GOT3 (cell line): ENCODE measurements around the gene PLA2G2C.
"Not testable (repeated sequence)": the region's sequence is repeated elsewhere in the genome, so short reads cannot be mapped to it uniquely, and the experiment has no call there.

Experiments
- DNase-seq: peaks from one replicate; lab custom pipeline; 2025; ENCODE audit warnings: mixed read lengths; lab: John Stamatoyannopoulos, UW

Gene PLA2G2C

DNA sequence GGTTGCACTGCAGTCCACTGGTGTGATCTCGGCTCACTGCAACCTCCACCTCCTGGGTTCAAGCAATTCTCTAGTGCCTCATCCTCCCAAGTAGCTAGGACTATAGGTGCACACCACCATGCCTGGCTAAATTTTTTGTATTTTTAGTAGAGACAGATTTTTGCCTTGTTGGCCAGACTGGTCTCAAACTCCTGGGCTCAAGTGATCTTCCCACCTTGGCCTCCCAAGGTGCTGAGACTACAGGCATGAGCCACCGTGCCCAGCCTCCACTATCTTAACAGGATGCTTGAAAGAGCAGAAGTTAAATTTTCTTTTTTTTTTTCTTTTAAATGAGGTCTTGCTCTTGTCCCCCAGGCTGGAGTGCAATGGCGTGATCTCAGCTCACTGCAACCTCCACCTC lies 55.8 kb downstream of the PLA2G2C start:
- DNase-seq = not testable (repeated sequence)

DNA sequence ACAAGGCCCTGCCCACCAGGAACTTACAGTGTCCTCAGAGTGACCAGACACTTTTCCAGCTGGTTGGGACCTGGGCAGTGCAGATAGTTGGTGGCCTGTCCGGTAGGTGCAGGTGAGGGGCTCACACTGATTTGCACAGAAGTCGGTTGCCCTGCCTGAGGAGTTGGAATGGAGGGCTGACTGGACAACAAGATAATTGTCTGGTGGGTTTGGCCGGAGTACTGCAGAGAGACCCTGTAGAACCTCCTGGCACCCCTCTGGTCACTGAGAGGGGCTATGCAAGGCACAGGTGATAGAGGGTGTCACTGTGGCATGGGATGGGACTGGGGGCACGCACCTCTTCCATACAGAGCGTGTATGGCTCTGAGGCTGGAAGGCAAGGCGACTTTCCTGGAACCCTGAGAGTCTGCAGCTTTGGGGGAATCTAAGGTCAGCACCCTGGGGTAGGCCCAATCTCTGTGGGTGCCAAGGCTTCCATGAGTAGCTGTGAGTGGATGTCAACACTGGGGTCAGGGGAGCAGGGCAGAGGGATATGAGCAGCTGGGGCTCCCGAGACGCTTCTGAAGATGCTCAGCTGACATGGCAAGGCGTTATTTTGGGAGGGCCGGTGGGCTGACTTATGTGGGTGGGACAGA lies 59.4 kb downstream of the PLA2G2C start:
- DNase-seq = no peak

DNA sequence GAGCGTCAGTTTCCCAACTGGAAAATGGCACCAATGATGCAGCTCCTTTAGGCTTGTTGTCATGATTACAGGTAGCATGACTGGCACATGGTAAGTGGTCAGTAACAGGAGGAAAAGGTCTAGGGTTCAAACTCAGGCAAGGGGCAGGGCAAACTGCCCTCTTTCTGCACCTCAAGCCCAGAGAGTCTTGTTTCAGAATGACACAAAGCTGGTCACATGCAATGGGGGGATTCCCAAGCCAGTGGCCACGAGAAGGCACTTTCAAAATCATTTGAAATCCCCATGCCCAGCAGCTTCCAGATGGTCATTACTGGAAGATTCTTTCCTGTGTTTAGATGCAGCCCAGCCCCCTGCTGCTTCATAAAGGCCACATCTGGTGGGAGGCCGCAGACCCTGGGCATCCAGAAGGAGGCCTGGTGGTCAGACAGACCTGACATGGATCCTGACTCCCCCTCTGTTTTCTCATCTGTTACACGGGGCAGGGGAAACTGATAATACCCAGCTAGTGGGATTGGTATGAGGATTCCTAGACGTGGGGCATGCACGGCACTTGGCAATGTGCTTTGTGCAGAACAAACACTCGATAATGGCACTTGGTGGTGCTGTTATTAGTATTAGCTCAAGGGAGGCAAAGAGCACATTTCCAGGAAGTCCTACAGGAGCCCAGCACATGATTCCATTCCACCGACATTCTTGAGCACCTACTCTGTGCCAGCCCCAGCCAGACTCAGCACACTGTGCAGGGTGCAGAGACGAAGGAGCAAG lies 60.1 kb downstream of the PLA2G2C start:
- DNase-seq = no peak

DNA sequence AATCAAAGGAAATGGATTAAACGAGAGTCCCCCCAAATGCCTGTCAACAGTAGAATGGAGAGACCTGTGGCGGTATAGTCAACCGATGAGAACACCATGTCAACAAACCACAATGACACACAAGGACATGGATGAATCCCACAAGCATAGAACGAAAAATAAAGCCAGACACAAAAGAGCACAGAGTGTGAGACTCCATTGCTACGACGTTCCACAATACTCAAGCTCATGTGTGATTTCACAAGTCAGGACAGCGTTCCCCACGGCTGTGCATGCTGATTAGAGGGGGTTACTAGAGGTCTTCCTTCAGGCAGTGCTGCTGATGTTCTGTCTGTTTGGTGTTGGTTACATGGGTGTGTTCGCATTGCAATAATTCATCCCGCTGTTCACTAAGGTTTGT lies 61.2 kb downstream of the PLA2G2C start:
- no peak for DNase-seq

DNA sequence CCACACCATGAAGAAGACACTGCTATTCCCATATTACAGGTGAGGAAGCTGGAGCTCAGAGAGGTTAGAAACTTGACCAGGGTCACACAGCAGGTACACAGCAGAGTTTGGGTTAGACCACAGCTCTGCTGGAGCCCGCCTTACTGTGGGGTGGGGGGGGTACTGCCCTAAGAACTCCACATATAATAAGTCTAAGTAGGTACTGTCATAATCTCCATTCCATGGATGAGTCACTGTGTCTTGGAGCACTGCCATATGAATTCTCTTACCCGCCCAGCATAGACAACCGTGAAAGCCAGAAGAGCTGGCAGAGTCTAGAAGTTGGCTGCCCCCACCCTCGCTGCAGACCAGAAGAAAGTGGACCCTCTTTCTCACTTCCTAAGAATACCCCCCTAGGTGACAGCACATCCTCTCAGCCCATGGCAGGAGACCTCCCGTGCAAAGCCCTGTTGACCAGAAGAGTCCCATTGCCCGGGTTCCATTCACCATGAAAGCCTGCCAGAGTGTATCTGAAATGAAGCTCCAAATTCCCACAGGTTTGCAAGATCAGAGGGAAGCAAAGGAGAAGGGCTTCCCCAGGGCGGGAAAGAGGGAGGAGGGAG lies 61.8 kb downstream of the PLA2G2C start:
- no peak for DNase-seq

DNA sequence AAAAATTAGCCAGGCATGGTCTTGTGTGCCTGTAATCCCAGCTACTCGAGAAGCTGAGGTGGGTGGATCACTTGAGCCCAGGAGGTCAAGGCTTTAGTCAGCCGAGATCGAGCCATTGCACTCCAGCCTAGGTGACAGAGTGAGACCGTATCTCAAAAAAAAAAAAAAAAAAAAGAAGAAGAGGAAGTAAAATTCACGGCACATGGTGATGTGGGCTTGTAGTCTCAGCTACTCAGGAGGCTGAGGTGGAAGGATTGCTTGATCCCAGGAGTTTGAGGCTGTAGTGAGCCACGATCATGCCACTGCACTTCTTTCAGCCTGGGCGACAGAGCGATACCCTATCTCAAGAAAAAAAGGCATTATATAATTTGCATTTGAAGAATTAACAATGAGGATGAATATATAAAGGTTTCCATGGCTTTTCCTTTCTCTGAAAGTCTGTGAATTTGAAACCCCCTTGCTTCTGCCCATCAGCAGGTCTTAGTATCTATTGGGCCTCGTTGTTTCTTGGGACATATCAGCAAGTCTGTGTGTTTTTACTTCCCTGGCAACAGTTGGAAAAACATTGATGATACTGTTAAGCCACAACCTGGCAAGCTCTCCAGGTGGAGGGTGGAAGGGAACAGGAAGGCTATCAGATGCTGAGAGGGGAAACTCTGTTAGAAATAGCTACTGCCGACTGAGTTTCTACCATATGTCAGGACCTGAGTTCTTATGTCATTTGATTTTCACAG lies 62.4 kb downstream of the PLA2G2C start:
- DNase-seq = no peak

DNA sequence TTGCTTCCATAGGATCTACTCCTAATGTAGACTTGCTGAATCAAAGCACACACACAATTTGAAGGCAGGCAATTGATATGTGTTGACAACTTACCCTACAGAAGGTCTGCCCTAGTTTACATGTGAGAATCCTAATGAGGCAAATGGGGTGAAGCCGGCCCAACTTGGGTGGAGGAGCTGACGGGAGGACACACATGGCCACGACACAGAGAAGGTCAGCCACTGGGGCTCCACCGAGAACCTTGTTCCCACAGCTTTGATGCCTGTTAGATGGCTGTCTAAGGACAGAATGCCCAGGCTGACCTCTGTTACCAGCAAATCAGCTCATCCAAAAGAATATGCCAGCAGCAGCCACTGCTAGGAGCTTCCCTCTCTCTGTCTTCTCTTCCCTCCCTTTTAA lies 65.5 kb downstream of the PLA2G2C start:
- DNase-seq = no peak

DNA sequence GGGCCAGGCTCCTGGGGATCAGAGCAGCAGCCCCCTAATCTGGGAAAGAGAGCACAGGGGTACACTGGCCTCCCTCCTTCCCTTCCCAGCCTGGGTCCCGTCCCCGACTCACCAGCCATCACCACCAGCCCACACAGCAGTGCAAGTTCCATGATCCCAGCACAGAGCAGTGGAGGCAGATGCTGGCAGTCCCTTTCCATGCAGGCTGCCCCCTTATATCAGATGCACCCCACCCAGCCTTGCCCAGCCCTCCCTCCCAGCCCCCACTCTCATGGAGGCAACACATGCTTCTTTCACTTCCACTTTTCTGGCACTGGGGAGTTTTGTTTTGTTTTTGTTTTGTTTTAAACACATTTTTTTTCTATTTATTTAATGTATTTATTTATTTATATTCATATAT lies 67.0 kb downstream of the PLA2G2C start, which contains the start of gene PLA2G2D:
Gene PLA2G2D (minus strand): TSS at position 190 of the 400 bp plus-strand sequence. CDS start 38 bp downstream, at position 152.
- no peak for DNase-seq

DNA sequence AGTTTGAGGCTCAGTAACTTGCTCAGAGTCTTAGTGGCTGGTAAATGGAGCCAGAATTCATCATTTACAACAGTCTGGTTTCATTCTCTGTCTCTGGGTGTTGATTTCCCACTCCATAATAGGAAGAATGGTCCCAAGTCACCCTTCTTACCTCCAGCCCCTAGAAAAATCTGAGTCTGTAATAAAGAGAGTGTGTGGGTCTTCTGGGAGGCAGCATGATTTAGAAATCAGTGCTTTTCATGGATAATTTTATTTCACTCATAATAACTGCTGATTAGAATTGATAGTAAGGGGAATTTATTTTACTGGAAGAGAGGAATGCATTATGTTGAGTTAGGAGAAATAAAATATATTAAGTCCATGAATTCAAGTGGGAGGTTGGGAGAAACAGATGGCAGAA lies 69.1 kb downstream of the PLA2G2C start:
- DNase-seq = no peak

DNA sequence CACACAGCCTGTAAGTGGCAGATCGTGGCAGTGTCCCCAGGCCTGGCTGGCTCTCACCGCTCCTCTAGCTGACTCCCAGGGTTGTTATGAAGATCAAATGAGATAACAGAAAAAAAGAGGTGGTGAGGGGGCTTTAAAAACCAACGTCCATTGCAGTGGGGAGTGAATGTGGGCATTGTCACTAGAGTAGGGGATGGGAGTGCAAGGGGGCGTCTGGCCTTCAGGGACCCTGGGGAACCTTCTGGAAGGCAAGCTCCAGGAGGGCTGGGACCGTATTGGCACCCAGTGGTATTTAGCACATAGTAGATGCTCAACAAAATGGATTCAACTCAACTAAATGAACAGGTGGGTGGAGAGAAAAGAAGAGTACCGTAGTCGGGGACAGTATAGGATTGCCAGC lies 70.4 kb downstream of the PLA2G2C start:
- no peak for DNase-seq

DNA sequence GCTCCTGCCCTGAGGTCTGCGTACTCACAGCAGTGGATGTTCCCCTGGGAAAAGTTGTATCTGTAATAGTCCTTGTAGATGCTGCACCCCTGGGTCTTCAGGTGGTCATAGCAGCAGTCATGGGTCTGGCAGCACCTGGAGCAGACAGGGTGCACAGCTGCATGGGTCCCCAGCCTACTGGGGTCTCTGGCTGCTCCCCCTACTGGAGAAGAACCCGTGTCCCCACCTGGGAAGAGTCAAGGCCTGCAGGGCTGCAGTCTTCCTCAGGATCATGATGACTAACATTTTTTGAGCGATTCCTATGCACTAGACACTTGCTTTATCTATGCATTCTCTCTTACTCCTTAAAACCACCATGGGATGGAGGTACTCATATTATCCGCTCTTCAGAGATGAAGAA lies 70.8 kb downstream of the PLA2G2C start:
- DNase-seq = no peak

DNA sequence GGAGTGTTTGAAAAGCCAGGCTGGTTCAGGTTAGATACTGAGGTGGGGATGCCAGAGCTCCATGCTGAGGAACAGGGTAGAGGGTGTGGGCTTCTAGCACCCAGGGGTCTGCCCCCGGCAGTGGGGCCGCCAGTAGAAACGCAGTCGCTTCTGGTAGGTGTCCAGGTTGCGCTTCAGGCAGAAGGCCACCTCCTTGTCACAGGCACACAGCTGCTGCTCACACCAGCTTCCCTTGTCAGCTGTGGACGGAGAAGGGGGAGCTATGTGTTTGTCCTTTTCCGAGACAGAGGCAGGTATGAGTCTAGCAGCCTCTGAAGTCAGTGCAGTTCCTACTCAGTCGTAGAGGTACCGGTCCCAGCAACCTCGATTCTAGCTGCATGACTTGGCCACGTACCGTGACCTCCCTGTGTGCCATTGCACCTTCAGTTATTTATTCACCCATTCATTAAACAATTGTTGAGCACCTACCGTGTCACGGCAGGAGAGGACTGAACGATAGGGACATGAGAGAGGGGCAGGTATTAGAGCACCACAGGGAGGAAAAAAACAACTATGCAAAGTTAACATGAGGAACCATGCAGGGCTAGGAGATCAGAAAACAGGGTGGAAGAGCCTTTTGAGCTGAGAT lies 72.2 kb downstream of the PLA2G2C start:
- no peak for DNase-seq
